Loucy (cell line): ENCODE data around the gene CASKIN2.

ENCODE experiments used
- CTCF ChIP-seq: fragments of 200-600 bp; sonication (generic); conservative IDR thresholded peaks from 2 replicates; pipeline ENCODE4 v1.5.1; 2014; ENCODE audit warnings: mild to moderate bottlenecking, antibody characterized with exemption, low read length
- EZH2phosphoT487 ChIP-seq: fragments of 200-600 bp; IDR thresholded peaks from 2 replicates; pipeline ENCODE4 v1.6.1; 2018; ENCODE audit warnings: antibody characterized with exemption, mild to moderate bottlenecking, moderate library complexity, borderline replicate concordance

- no peak for TF ChIP-seq CTCF
- TF ChIP-seq EZH2phosphoT487: no peak
These were observed 14.7 kb downstream of the CASKIN2 start for GRCh38 chr17:75500419-75501216.
